Activated T-helper 1 cell treated with anti-CD3 and anti-CD28 coated beads, Interleukin-12 subunit alpha, Interleukin-12 subunit beta, Interleukin-2, Interleukin-4 antibody, amounts not matched to agents 30 ng/mL and 10 ng/mL and 1 ng/mL, durations not matched to agents 14 hours and 24 hours and 36 hours (primary cell): ENCODE measurements around the gene PDCD7. TPM values are rescaled to one million over a fixed set of nuclear protein-coding genes. Genes with fewer than 3 reads are reported as not detected.
"Not testable (repeated sequence)": the region's sequence is repeated elsewhere in the genome, so short reads cannot be mapped to it uniquely, and the experiment has no call there.

Experiments
- DNase-seq: peaks from one replicate; pipeline ENCODE4 v3.0.0; 2021; ENCODE audit warnings: low spot score
- H3K27ac Mint-ChIP-seq: one replicate; pipeline ENCODE4 v1.8.0; 2021; ENCODE audit warnings: mild to moderate bottlenecking, mixed read lengths
- H3K27me3 Mint-ChIP-seq: one replicate; pipeline ENCODE4 v1.8.0; 2022; ENCODE audit warnings: mild to moderate bottlenecking, moderate library complexity, mixed read lengths; ENCODE audit not compliant: insufficient read depth
- H3K36me3 Mint-ChIP-seq: one replicate; pipeline ENCODE4 v1.8.0; 2021; ENCODE audit warnings: low read depth, mixed read lengths
- H3K4me1 Mint-ChIP-seq: one replicate; pipeline ENCODE4 v1.8.0; 2021; ENCODE audit warnings: low read depth, mixed read lengths
- H3K4me3 Mint-ChIP-seq: one replicate; pipeline ENCODE4 v1.8.0; 2021; ENCODE audit warnings: mild to moderate bottlenecking, moderate library complexity, mixed read lengths
- H3K9me3 Mint-ChIP-seq: one replicate; pipeline ENCODE4 v1.8.0; 2021; ENCODE audit warnings: mixed read lengths
- intact Hi-C: fragments of 100-400 bp; cut with micrococcal nuclease; formaldehyde crosslinking; loops from one replicate; pipeline ENCODE4 v1.15.1; 2024
- total RNA-seq: library from RNA; stranded (reverse); gene quantifications from 2 replicates; pipeline ENCODE4 v1.2.3, GENCODE V29; 2022

The PDCD7 gene
- total RNA-seq, 1 donor from 2014 or later = 54.7 TPM

DNA sequence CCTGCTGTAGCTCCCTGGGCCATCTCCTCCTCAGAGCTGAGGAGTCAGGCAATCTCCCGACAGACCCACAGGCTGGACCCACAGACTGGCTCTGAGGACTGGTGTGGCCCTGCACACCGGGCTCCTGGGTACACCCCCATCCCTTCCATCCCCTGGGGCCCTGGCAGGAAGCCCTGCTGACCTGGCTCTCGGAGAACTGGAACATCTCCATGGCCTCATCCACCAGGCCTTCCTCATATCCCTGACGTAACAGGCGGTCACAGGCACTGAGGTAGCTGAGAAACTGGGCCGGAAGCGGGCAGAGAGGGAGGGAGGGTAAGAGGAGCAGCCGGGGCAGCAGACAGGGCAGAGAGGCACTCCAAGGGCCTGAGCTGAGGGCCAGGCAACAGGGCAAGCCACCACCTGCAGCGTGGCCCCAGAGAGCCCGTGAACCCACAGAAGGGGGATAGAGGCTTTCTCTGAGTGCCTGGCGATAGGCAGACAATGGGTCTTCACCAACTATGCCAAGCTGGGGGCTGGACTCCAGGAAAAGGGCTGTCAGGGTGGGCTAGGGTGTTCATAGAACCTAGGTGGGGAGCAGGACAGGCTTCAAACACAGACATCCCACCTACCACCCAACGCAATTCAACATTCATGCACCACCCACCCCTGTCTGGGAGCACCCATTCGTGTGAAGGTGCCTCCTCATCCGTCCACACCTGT, 39.2 kb downstream of the PDCD7 start:
- no peaks in the 10 kb centered on the region for H3K9me3 Mint-ChIP-seq
- H3K4me3 Mint-ChIP-seq = no peak overlapping the region
- H3K4me1 Mint-ChIP-seq = no peaks in the 10 kb centered on the region
- H3K36me3 Mint-ChIP-seq = peaks cover 11% of the 10 kb centered on the region
- intact Hi-C loops = no loop called here
- no peak for DNase-seq
- no peaks in the 10 kb centered on the region for H3K27me3 Mint-ChIP-seq
- H3K27ac Mint-ChIP-seq = no peak overlapping the region

DNA sequence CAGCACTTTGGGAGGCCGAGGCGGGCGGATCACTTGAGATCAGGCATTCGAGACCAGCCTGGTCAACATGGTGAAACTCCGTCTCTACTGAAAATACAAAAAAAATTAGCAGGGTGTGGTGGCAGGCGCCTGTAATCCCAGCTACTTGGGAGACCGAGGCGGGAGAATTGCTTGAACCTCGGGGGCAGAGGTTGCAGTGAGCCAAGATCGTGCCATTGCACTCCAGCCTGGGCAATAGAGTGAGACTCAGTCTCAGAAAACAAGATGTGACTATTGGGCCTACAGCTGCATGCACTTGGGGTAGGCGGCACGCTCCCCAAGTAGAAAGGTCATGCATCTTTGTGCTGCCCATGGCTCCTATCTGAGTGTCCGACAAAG, 39.8 kb downstream of the PDCD7 start:
- intact Hi-C loops, H3K4me3 Mint-ChIP-seq, H3K27me3 Mint-ChIP-seq, H3K4me1 Mint-ChIP-seq, H3K9me3 Mint-ChIP-seq, H3K27ac Mint-ChIP-seq, DNase-seq, H3K36me3 Mint-ChIP-seq: not testable (repeated sequence)

DNA sequence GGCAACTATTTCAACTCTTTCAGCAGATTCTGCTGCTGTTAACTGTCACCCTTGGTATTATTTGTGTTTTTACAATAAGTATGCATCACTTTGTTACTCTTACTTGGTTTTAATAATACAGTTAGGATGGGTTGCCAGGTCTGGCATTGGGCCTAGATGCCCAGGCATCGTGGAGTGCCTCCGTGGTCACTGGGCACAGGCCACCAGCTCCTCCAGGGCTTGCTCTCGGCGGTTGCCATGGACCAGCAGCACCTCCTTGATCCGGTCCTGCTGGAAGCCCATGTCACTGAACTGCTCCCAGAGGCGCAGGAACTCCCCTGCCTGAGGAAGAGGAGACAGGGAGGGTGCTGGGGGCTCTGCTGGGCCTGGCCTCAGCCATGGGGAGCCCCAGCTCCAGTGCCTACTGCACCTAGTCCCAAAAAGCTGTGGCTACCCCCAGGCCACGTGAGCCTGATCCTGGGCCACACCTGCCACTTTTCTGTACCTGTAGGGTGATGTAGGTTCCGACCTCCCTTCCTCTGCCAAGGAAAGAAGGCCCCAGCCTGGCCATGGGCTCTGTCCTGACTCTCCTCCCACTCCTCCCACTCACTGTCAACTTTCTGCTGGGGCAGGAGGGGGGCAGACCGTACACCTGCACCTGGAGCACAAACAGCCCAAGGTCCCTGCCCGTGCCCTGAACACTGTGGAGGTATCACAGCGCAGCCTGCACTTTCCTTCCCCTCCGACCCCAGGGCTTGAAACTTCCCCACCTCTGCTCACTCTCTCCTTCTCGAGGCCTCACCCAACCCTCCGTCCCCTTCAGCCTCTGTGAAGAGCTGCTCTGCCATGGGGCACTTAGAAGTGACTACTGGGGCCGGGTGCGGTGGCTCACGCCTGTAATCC, 40.5 kb downstream of the PDCD7 start:
- Mint-ChIP-seq H3K36me3 (peaks cover 2% of the 10 kb centered on the region), H3K27me3 (no peaks in the 10 kb centered on the region), H3K9me3 (no peaks in the 10 kb centered on the region), H3K4me3 (no peak overlapping the region), H3K27ac (no peak overlapping the region), H3K4me1 (no peaks in the 10 kb centered on the region)
- intact Hi-C loops = no loop called here
- no peak for DNase-seq

DNA sequence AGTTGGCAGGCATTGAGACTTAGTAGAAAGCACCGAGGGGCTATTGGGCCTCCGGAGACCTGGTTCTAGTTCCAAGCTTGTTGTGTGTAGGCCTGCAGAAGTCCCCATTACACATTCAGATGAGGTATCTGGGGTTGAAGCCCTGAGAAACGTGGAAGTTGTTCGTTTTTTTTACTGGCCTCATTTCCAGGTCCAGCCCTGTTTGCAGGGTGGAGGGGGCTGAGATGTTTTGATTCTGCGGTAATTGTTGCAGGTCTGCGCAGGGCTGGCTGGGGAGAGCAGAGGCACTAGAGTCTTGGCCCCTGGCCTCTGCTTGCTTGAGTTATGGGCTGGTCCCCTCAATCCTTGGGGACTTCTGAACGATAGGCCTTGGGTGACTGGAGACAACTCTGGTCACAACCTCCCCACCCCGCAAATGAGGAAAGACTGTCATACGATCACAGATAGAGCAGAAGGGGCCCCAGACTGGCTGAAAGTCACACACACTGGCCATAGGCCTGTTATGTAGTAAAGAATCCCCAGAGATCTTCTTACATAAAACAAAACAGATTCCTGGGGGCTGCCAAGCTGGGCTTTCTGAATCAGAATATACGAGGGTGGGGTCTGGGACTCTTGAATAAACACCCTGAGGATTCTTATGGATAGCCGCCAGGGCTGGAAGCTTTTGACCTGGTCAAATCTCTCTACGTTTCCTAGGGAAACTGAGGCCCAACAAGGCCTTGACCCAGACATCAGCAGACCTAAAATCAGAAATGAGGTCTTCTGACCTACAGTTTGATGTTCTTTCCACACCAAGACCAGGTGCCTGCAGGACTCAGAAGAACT, 41.5 kb downstream of the PDCD7 start:
- Mint-ChIP-seq H3K27ac (no peak overlapping the region), H3K9me3 (no peaks in the 10 kb centered on the region), H3K4me3 (no peak overlapping the region), H3K27me3 (no peaks in the 10 kb centered on the region), H3K4me1 (no peaks in the 10 kb centered on the region), H3K36me3 (no peaks in the 10 kb centered on the region)
- intact Hi-C loops = no loop called here
- no peak for DNase-seq

DNA sequence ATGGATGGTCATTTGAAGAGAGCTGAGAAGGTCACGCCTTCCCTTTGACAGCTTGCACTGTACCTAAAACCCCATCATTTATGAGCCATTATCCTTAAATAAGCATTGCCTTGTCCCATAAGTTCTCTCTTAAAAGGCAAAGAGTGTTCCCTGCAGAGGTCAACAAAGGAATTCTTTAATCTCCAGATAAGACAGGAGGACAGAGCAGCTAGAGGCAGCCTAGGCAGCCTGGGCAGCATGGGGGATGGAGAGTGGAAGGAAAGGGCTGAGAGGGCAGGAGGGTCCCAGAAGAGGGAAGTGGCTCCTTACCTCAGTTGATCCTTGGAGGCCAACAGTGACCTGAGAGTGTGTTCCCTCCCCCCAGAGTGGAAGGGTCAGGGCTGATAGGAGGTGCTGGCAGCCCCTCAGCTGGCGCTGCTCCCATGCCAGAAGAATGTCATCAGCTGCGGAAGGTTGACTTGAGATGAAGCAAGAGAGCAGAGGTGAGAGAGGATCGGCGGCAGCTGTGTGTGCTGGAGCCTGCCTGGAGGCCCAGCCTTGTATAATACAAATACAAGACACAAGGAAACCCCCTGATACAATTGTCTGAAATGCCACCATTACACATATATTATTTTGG, 44.3 kb downstream of the PDCD7 start:
- H3K27ac Mint-ChIP-seq = no peak overlapping the region
- H3K27me3 Mint-ChIP-seq = peaks cover 6% of the 10 kb centered on the region
- no peaks in the 10 kb centered on the region for H3K4me1 Mint-ChIP-seq
- no peak overlapping the region for H3K4me3 Mint-ChIP-seq
- H3K9me3 Mint-ChIP-seq = no peaks in the 10 kb centered on the region
- H3K36me3 Mint-ChIP-seq = no peaks in the 10 kb centered on the region
- no peak for DNase-seq
- intact Hi-C loops = no loop called here

DNA sequence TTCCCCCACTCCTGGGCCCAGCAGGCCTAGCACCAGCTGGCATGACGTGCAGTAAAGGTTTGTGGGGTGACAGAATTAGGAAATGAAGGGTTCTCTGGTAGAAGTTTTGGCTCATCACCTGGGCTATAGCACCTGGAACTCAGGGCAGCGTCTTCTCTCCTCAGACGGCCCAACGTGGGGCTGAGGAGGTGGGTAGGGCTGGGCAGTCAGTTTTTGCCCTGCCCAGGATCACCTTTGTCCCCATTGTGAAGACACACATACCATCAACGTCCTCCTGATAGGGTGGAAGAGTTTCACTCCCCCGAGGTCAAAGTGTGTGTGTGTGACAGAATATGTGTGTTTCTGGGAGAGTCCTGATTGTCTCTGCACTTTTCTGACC, 45.0 kb downstream of the PDCD7 start:
- H3K4me1 Mint-ChIP-seq = no peaks in the 10 kb centered on the region
- no peak for DNase-seq
- H3K27me3 Mint-ChIP-seq = peaks cover 6% of the 10 kb centered on the region
- H3K36me3 Mint-ChIP-seq = no peaks in the 10 kb centered on the region
- intact Hi-C loops = no loop called here
- H3K27ac Mint-ChIP-seq = no peak overlapping the region
- H3K4me3 Mint-ChIP-seq = no peak overlapping the region
- H3K9me3 Mint-ChIP-seq = no peaks in the 10 kb centered on the region

DNA sequence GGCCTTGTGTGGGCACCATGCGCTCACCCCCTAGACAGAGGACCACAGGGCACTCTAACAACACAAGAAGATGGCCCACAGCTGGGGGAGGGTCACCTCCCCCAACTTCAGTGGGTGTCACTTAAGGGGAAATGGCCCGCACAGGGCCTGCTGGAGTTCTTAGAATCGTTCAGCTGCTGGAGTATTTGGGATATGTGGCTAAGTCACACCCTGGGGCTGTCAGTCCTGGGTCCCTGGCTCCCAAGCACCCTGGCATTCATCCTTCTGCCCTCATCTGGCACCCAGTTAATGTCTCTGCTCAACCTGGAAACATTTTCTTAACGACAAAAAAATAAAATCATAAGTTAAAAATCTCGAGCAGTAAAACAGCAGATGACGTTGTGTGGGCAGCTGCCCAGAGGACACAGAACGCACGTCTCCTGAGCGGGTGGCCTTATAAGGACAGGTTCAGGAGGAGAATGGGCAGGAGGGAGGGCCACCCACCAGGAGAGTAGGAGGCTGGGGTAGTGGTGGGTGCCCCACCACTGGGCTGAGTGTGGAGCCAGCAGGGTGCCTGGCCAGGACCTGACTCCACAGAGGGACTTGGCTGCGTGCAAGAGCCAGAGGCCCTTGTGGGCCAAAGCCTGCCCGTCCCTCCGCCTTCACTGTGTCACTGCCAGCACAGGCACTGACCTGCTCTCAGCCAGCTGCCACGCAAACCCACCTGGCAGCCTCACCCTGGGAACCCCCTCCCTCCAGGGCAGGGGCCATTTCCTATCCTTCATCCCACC, 45.5 kb downstream of the PDCD7 start:
- H3K4me1 Mint-ChIP-seq = no peaks in the 10 kb centered on the region
- peaks cover 8% of the 10 kb centered on the region for H3K27me3 Mint-ChIP-seq
- H3K36me3 Mint-ChIP-seq = no peaks in the 10 kb centered on the region
- intact Hi-C loops = no loop called here
- H3K9me3 Mint-ChIP-seq = no peaks in the 10 kb centered on the region
- DNase-seq = no peak
- no peak overlapping the region for H3K27ac Mint-ChIP-seq
- H3K4me3 Mint-ChIP-seq = no peak overlapping the region

DNA sequence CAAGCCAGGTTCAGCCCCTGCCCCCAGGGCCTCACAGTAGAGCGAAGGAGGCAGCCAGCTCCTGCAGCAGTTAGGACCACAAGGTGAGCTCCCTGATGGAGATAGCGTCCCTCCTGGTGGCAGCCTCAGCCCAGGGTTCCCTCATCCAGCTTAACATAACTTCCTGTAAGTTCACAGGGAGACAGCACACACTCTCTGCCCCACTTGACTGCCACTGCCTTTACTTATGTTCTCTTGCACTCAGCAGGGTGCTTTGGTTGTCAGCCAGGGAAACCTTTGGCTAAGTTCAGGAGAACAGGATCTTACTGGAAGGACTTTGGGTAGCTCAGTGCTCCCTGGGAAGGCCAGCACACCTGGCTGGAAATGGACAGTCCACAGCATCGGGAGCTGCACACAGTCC, 46.2 kb downstream of the PDCD7 start:
- intact Hi-C loops = no loop called here
- H3K27ac Mint-ChIP-seq = no peak overlapping the region
- DNase-seq = no peak
- no peaks in the 10 kb centered on the region for H3K9me3 Mint-ChIP-seq
- peaks cover 13% of the 10 kb centered on the region for H3K27me3 Mint-ChIP-seq
- peaks cover 6% of the 10 kb centered on the region for H3K4me1 Mint-ChIP-seq
- H3K36me3 Mint-ChIP-seq = no peaks in the 10 kb centered on the region
- no peak overlapping the region for H3K4me3 Mint-ChIP-seq

DNA sequence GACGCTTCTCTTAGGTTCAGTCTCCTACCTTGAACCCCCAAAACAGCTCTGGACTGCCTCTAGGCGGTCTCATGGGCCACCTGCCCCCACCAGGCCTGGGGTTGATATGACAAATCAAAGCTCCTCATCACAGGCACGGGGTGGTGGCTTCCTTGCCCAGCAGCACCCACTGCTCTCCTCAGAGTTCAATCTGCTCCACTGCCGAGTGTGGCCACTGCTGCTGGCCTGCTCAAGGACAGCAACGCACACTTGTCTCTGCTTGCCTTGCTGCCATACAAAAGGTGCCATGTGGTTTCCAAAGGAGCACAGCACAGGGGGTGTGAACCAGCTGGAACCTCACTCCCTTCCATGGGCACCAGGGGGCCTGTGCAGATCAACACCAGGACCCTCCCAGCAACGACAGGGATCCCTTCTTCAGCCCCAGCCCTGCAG, 46.9 kb downstream of the PDCD7 start:
- no peaks in the 10 kb centered on the region for H3K9me3 Mint-ChIP-seq
- H3K4me3 Mint-ChIP-seq = no peak overlapping the region
- intact Hi-C loops = no loop called here
- H3K4me1 Mint-ChIP-seq = peaks cover 12% of the 10 kb centered on the region
- no peaks in the 10 kb centered on the region for H3K36me3 Mint-ChIP-seq
- peaks cover 18% of the 10 kb centered on the region for H3K27me3 Mint-ChIP-seq
- DNase-seq = no peak
- H3K27ac Mint-ChIP-seq = no peak overlapping the region

DNA sequence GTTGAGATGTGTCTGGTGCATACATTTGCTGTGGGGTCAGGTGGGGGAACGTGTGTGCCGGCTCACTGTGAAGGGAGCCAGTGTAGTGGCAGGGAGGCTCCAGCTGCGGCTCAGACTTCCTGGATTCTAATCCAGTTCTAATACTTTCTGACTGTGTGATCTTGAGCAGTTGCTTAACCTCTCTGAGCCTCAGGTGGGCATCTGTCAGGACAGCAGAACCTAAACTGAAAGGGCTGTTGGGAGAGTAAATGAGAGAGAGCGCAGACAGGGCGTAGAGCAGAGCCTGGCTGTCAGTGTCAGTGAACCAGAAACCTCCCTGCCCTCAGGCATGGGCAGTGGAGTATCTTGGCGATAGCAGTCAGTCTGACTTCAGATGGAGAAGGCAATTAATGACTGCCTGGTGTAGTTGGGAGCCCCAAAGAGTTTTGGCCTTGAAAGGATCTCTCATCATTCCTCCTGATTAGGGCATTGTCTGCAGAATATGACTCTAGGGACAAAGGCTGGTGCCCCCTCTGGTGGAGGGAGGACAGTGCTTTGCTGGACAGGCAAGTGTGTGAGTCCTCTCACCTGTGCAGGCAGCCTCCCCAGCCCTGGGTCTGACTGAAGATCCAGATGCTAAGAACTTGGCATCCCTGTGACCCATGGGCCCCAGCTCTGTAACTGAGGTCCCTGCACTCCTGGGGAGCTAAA, 47.5 kb downstream of the PDCD7 start:
- Mint-ChIP-seq H3K9me3 (no peaks in the 10 kb centered on the region), H3K27ac (no peak overlapping the region), H3K4me1 (peaks cover 12% of the 10 kb centered on the region), H3K27me3 (peaks cover 20% of the 10 kb centered on the region), H3K36me3 (no peaks in the 10 kb centered on the region), H3K4me3 (no peak overlapping the region)
- intact Hi-C loops = no loop called here
- DNase-seq = no peak

DNA sequence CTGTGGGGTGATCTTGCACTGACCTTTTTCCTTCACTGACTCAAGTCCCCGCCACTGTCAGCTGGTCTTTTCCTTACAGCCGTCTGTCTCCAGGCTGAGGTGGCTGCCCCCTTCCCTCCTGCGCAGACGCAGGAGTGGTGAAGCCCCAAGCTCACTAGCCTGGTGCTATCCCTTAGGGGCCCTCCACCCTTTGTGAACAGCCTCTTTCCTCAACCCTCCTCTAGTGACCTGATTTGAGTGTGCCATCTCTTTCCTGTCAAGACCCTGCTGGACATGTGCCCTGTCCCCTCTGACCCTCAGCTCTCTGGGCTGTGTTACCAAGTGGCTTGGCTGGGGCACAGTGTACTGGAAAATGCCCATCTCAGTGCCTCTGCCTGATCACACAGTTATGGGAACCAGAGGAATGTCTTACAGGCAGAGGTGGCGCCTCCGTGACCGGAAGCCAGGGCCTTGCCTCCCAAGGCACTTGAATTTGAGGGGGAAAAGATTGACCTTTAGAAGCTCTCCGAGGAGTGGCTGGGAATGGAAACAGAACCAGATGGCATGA, 48.3 kb downstream of the PDCD7 start:
- H3K9me3 Mint-ChIP-seq = no peaks in the 10 kb centered on the region
- no peaks in the 10 kb centered on the region for H3K36me3 Mint-ChIP-seq
- H3K27me3 Mint-ChIP-seq = peaks cover 27% of the 10 kb centered on the region
- no peak overlapping the region for H3K4me3 Mint-ChIP-seq
- intact Hi-C loops = no loop called here
- peaks cover 12% of the 10 kb centered on the region for H3K4me1 Mint-ChIP-seq
- H3K27ac Mint-ChIP-seq = no peak overlapping the region
- DNase-seq = no peak
